GM12878 (cell line): ENCODE measurements around the gene SLC44A3. TPM values are rescaled to one million over a fixed set of nuclear protein-coding genes. Genes with fewer than 3 reads are reported as not detected.

Experiments
- ATAC-seq: fragments of 200-7000 bp; cut with Tn5 transposase; 3 replicates; pipeline ENCODE4 v1.9.1; 2020; ENCODE audit warnings: mild to moderate bottlenecking, moderate library complexity
- BruUV-seq: library from RNA; stranded (reverse); fragments of 400-500 nt; replicated peaks from 2 replicates; lab custom pipeline; 2021; lab: Mats Ljungman, UMichigan
- CTCF ChIA-PET: fragments of 300-600 bp; sonication (Branson Sonifier 250); formaldehyde crosslinking; extraction: SDS; loops from one replicate; lab custom pipeline; 2021; ENCODE audit warnings: inconsistent platforms; lab: Yijun Ruan, JAX
- POLR2A ChIA-PET: fragments of 350-600 bp; formaldehyde crosslinking; extraction: SDS; loops from one replicate; lab custom pipeline; 2021; ENCODE audit warnings: inconsistent platforms; lab: Charles Lee
- RAD21 ChIA-PET: fragments of 300-600 bp; sonication (Branson Sonifier 250); formaldehyde crosslinking; loops from one replicate; lab custom pipeline; 2023; ENCODE audit warnings: antibody characterized with exemption; ENCODE audit not compliant: unreplicated experiment; lab: Charles Lee
- SMC1A ChIA-PET: fragments of 300-600 bp; sonication (Branson Sonifier 250); formaldehyde crosslinking; loops from one replicate; lab custom pipeline; 2023; ENCODE audit not compliant: unreplicated experiment, uncharacterized antibody; lab: Charles Lee
- DNase-seq: peaks from one replicate; pipeline ENCODE4 v3.0.0-alpha.2; 2011; ENCODE audit warnings: low read depth, low spot score
- FAIRE-seq: peaks from 3 replicates; lab custom pipeline; 2011; peaks lifted over from hg19 to GRCh38; lab: Jason Lieb, UNC
- H2AFZ ChIP-seq: 2 replicates; pipeline ENCODE4 v1.6.0; 2011; ENCODE audit warnings: low read depth, low read length, control low read depth; ENCODE audit not compliant: control insufficient read depth
- H3K27ac ChIP-seq: 2 replicates; pipeline ENCODE4 v1.5.1; 2011; ENCODE audit warnings: control low read depth; ENCODE audit not compliant: control insufficient read depth, insufficient read depth
- H3K27me3 ChIP-seq, 2 experiments: replicated peaks in 1 of 2; 2 replicates each; pipeline versions ENCODE4 v1.6.0 to v1.6.1; 2011; ENCODE audit warnings: low read length in 1 of 2; ENCODE audit not compliant: control insufficient read depth in 2 of 2, insufficient read depth in 2 of 2
- H3K36me3 ChIP-seq, 2 experiments: 2 replicates each; pipeline ENCODE4 v1.5.1; 2011; ENCODE audit warnings: low read length in 1 of 2; ENCODE audit not compliant: control insufficient read depth in 2 of 2, insufficient read depth in 2 of 2
- H3K4me1 ChIP-seq: 2 replicates; pipeline ENCODE4 v1.6.1; 2011; ENCODE audit warnings: mild to moderate bottlenecking, low read length, moderate library complexity, mixed read lengths; ENCODE audit not compliant: control insufficient read depth, insufficient read depth
- H3K4me2 ChIP-seq: 2 replicates; pipeline ENCODE4 v1.6.0; 2011; ENCODE audit warnings: control low read depth; ENCODE audit not compliant: control insufficient read depth, insufficient read depth
- H3K4me3 ChIP-seq: fragments of 200-600 bp; sonication (generic); 2 replicates; pipeline ENCODE4 v1.5.1; 2016
- H3K79me2 ChIP-seq: 2 replicates; pipeline ENCODE4 v1.6.0; 2011; ENCODE audit warnings: low read length; ENCODE audit not compliant: control insufficient read depth, insufficient read depth
- H3K9ac ChIP-seq: 2 replicates; pipeline ENCODE4 v1.8.0; 2011; ENCODE audit warnings: low read length, control low read depth, mixed read lengths; ENCODE audit not compliant: control insufficient read depth, insufficient read depth
- H3K9me3 ChIP-seq: replicated peaks from 3 replicates; pipeline ENCODE4 v1.5.1; 2011; ENCODE audit warnings: mild to moderate bottlenecking, low read length; ENCODE audit not compliant: control insufficient read depth, insufficient read depth
- H4K20me1 ChIP-seq: 2 replicates; pipeline ENCODE4 v1.6.0; 2011; ENCODE audit not compliant: control insufficient read depth, insufficient read depth
- ATF3 ChIP-seq: IDR thresholded peaks from 2 replicates; pipeline ENCODE4 v1.6.1; 2011; ENCODE audit warnings: low read depth, mild to moderate bottlenecking, low read length, moderate library complexity, borderline replicate concordance; ENCODE audit errors: extremely low read depth
- CREB1 ChIP-seq: IDR thresholded peaks from 2 replicates; pipeline ENCODE4 v1.6.1; 2012; ENCODE audit warnings: low read depth, mild to moderate bottlenecking, inconsistent platforms
- HCFC1 ChIP-seq: fragments of 150-350 bp; IDR thresholded peaks from 2 replicates; pipeline ENCODE4 v1.6.1; 2014; ENCODE audit warnings: low read length
- IRF4 ChIP-seq: IDR thresholded peaks from 2 replicates; pipeline ENCODE4 v1.6.1; 2011; ENCODE audit warnings: low read depth, low read length
- MYB ChIP-seq: fragments of 150-350 bp; IDR thresholded peaks from 2 replicates; pipeline ENCODE4 v1.6.1; 2014; ENCODE audit warnings: mild to moderate bottlenecking, low read depth, low read length, borderline replicate concordance
- NFYB ChIP-seq: IDR thresholded peaks from 2 replicates; pipeline ENCODE4 v1.6.1; 2011; ENCODE audit warnings: low read depth, mild to moderate bottlenecking, low read length, improper control_type of control experiment, moderate library complexity; ENCODE audit not compliant: insufficient read depth
- NR2F1 ChIP-seq: fragments of 450-650 bp; conservative IDR thresholded peaks from 2 replicates; pipeline ENCODE4 v1.6.1; 2017; ENCODE audit warnings: mild to moderate bottlenecking
- PKNOX1 ChIP-seq: fragments of 450-650 bp; IDR thresholded peaks from 2 replicates; pipeline ENCODE4 v1.6.1; 2016; ENCODE audit warnings: mild to moderate bottlenecking
- PRDM15 ChIP-seq: fragments of 450-650 bp; formaldehyde crosslinking; IDR thresholded peaks from 2 replicates; pipeline ENCODE4 v1.4.0; 2020; ENCODE audit warnings: mild to moderate bottlenecking, moderate library complexity
- SMAD1 ChIP-seq: fragments of 450-650 bp; IDR thresholded peaks from 2 replicates; pipeline ENCODE4 v1.6.1; 2018; ENCODE audit warnings: mild to moderate bottlenecking, low read depth; ENCODE audit not compliant: partially characterized antibody
- YY1 ChIP-seq: IDR thresholded peaks from 2 replicates; pipeline ENCODE4 v1.6.1; 2011; ENCODE audit warnings: low read depth, mild to moderate bottlenecking, low read length
- ZBED1 ChIP-seq: IDR thresholded peaks from 2 replicates; pipeline ENCODE4 v1.6.1; 2016; ENCODE audit warnings: borderline replicate concordance
- ZBTB11 ChIP-seq: fragments of 450-650 bp; formaldehyde crosslinking; IDR thresholded peaks from 2 replicates; pipeline ENCODE4 v1.5.0; 2022; ENCODE audit warnings: mild to moderate bottlenecking, missing genetic modification characterization
- ZNF622 ChIP-seq: fragments of 450-650 bp; IDR thresholded peaks from 2 replicates; pipeline ENCODE4 v1.6.1; 2017; ENCODE audit warnings: mild to moderate bottlenecking, inconsistent platforms
- WGBS: methylation state at CpG from one replicate; pipeline ENCODE4 v1.1.6; 2016; ENCODE audit warnings: low lambda C conversion rate; ENCODE audit not compliant: insufficient replicate concordance, insufficient coverage; ENCODE audit errors: missing lambda C conversion rate; 5-methylcytosine and 5-hydroxymethylcytosine counted together
- in situ Hi-C: fragments of 300-500 bp; cut with MboI; formaldehyde crosslinking; loops from 9 replicates; pipeline ENCODE4 v1.14.3; 2018; ENCODE audit warnings: mixed read lengths
- intact Hi-C: fragments of 100-400 bp; cut with micrococcal nuclease; formaldehyde crosslinking; loops from one replicate; pipeline ENCODE4 v1.14.2; 2022; ENCODE audit not compliant: unreplicated experiment
- polyA plus RNA-seq, 11 experiments: library from polyadenylated mRNA; depleted of rRNA in 4 of 11; unstranded in 6 of 11; stranded (reverse) in 5 of 11; fragments of >200 nt; fragmentation: Nextera tagmentation in 4 of 11; fragmentation: Illumina TruSeq in 1 of 11; extraction: Ambion mirVana in 4 of 11; extraction: Trizol in 1 of 11; gene quantifications; 1 replicate in 1 of 11; 2 replicates in 10 of 11; pipeline versions ENCODE4 v1.2.1 to v1.2.3, GENCODE V29; 2011 to 2016; ENCODE audit warnings: inconsistent platforms in 2 of 11, missing spikeins in 2 of 11, low read depth in 1 of 11
- total RNA-seq, 4 experiments: library from RNA; depleted of rRNA in 3 of 4; stranded (reverse); fragments of >200 nt in 3 of 4; fragmentation: Illumina TruSeq in 1 of 4; extraction: Trizol in 1 of 4; gene quantifications; 2 replicates each; pipeline versions ENCODE4 v1.2.1 to v1.2.3, GENCODE V29; 2013 to 2021

SLC44A3 gene
- total and polyA plus RNA-seq, 10 of the 15 experiments (the other 5 are each of a cell fraction or from before 2014, with no cell fraction given): not detected

GRCh38 chr1:94803517-94804441 is 16.4 kb upstream of the SLC44A3 start:
- H3K9ac ChIP-seq: no peak overlapping the region
- no peak for ATAC-seq
- WGBS: 65% methylated on average over 8 of the region's 8 CpGs
- no peak overlapping the region for H3K4me2 ChIP-seq
- no peaks in the 10 kb centered on the region for H3K36me3 ChIP-seq
- H4K20me1 ChIP-seq: no peaks in the 10 kb centered on the region
- H3K27me3 ChIP-seq: no peaks in the 10 kb centered on the region
- POLR2A ChIA-PET: interaction anchor here (1.5 kb wide), 1 partner anchor 323 kb away, joined by 4 read pairs; no protein-coding TSS in a partner anchor
- FAIRE-seq: no peak
- CTCF ChIA-PET: interaction anchor here (0.8 to 7.4 kb wide), 20 partner anchors 9 to 765 kb away, joined by 3 to 131 read pairs (median 4); no protein-coding TSS in a partner anchor
- H2AFZ ChIP-seq: no peak overlapping the region
- H3K4me1 ChIP-seq: no peaks in the 10 kb centered on the region
- SMC1A ChIA-PET: interaction anchor here (0.5 to 7.0 kb wide), 8 partner anchors 12 to 586 kb away, joined by 3 to 96 read pairs (median 6); no protein-coding TSS in a partner anchor
- intact Hi-C loops: loop anchor here (2.0 to 10.0 kb wide), 2 partner anchors 289 to 469 kb away; no protein-coding TSS in a partner anchor
- DNase-seq: no peak
- in situ Hi-C loops: loop anchor here (5.0 to 10.0 kb wide), 2 partner anchors 326 to 739 kb away; no protein-coding TSS in a partner anchor
- H3K27ac ChIP-seq: no peak overlapping the region
- H3K79me2 ChIP-seq: no peaks in the 10 kb centered on the region
- no peaks in the 10 kb centered on the region for H3K9me3 ChIP-seq
- RAD21 ChIA-PET: interaction anchor here (0.6 to 6.9 kb wide), 12 partner anchors 105 to 743 kb away, joined by 3 to 77 read pairs (median 4); no protein-coding TSS in a partner anchor
- BruUV-seq: no TSS peak
- H3K4me3 ChIP-seq: no peak overlapping the region
- TF ChIP-seq YY1 (no peak), SMAD1 (no peak), NR2F1 (no peak), CREB1 (no peak), MYB (no peak), IRF4 (no peak), PKNOX1 (no peak), ZBED1 (no peak), ZNF622 (no peak), PRDM15 (CRISPR knock-in tag) (no peak), ZBTB11 (CRISPR knock-in tag) (no peak), NFYB (no peak), ATF3 (no peak), HCFC1 (no peak)
